LNCaP clone FGC (cell line): ENCODE results near the gene CYB5B.
A peak's percentile ranks its signal among the peaks of the same experiment; 100 is the strongest.
"Not testable (repeated sequence)": the region's sequence is repeated elsewhere in the genome, so short reads cannot be mapped to it uniquely, and the experiment has no call there.

Experiments
- DNase-seq: peaks from one replicate; pipeline ENCODE4 v3.0.0-alpha.2; 2011; ENCODE audit warnings: low read depth
- H3K4me3 ChIP-seq: 2 replicates; pipeline ENCODE4 v1.5.1; 2011; ENCODE audit warnings: mild to moderate bottlenecking, low read depth, low read length, control low read depth
- TF ChIP-seq, protein P1 (sequence below): IDR thresholded peaks from 2 replicates; pipeline ENCODE4 v1.5.1; 2012; ENCODE audit warnings: mild to moderate bottlenecking; ENCODE audit not compliant: control insufficient read depth, insufficient read depth; ENCODE audit errors: extremely low read depth

CYB5B gene

DNA sequence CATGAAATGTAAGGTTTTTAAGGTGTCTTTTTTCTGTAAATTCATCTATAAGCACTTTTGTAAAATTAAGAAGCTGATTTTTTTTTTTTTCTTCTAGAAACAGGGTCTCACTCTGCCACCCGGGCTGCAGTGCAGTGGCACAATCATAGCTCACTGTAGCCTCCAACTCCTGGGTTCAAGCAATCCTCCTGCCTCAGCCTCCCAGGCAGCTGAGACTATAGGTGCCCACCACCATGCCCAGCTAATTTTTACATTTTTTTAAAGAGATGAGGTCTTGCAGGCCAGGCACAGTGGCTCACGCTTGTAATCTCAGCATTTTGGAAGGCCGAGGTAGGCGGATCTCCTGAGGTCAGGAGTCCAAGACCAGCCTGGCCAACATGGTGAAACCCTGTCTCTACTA, 4.5 kb upstream of the CYB5B start:
- TF ChIP-seq, protein P1, sequence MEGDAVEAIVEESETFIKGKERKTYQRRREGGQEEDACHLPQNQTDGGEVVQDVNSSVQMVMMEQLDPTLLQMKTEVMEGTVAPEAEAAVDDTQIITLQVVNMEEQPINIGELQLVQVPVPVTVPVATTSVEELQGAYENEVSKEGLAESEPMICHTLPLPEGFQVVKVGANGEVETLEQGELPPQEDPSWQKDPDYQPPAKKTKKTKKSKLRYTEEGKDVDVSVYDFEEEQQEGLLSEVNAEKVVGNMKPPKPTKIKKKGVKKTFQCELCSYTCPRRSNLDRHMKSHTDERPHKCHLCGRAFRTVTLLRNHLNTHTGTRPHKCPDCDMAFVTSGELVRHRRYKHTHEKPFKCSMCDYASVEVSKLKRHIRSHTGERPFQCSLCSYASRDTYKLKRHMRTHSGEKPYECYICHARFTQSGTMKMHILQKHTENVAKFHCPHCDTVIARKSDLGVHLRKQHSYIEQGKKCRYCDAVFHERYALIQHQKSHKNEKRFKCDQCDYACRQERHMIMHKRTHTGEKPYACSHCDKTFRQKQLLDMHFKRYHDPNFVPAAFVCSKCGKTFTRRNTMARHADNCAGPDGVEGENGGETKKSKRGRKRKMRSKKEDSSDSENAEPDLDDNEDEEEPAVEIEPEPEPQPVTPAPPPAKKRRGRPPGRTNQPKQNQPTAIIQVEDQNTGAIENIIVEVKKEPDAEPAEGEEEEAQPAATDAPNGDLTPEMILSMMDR = no peak
- no peak for DNase-seq

DNA sequence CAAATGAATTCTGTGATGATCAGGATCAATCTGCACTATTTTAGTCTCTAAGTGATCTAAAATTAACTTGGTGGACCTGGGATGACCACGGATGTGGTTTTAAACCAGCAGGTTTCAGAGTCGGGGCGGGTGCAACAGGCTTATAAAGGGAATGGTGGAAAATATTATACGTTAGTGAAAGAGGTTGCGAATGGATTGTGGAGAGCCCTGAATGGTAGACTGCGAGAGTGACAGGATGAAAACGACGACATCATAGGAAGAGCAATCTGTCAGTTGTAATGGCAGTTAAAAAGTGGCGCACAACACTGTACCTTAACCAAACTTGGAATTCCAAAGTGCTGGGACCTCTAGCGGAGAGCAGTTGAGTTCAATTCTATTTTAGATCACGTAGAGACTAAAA, 1.2 kb upstream of the CYB5B start:
- TF ChIP-seq, protein P1 = no peak
- no peak for DNase-seq
- H3K4me3 ChIP-seq = no peak overlapping the region

More for the DNA sequence above, 4.5 kb upstream of the CYB5B start:
- no peak overlapping the region for H3K4me3 ChIP-seq

DNA sequence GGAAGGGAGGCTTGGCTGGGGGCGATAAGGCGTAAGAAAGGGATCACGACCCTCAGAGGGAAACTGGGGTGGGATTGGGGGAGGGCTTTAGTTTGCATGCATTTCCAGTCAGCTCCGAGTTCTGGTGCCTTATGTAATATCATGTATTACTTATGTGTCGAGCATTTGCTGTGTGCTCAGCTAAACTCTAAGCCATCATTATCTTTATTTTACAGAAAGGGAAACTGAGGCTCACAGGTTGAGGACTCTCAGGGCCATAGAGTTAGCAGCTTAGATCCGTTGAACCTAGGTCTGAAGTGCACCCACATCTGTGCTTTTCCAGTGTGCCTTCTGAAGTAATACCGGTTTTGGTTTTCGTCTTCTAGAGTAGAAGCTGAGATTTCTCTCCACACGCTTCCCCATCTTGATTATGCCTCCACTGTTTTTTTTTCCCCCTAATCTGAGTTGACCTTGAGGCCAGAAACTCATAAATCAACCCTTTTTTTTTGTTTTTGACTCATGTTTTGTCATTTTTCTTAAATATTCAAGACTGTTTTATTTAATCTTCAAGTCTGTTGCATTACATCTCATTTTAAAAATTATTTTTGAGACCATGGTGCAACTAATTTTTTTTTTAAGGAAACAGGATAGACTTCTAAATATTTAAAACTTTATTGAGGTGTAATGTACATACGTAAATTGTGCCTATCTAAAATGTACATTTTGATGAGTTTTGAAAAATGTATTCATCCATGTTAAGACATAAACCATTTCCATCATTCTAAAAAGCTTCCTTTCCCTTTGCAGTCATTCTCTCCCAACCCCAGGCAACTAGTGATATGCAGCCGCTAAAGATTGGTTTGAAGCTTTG, 741 bp downstream of the CYB5B start:
- TF ChIP-seq, protein P1 = no peak
- peak overlapping the region; percentile 78 for H3K4me3 ChIP-seq
- no peak for DNase-seq

DNA sequence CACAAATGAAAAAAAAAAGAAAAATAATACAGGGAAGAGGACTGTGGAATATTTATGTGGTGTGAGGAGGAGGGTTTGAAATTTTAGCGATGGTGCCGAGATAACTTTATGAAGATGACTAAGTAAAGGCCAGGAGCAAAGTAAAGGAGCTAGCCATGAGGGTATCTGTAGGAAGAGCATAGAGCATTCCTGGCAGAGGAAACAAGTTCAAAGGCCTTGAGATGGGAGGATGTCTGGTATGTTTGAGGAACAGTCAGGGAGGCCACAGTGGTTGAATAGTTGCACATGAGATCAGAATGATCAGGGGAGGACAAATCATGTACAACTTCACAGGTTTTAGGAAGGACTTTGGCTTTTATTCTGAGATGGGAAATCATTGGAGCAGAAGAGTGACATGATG, 4.2 kb downstream of the CYB5B start:
- no peak overlapping the region for H3K4me3 ChIP-seq
- TF ChIP-seq, protein P1 = no peak
- DNase-seq = no peak

DNA sequence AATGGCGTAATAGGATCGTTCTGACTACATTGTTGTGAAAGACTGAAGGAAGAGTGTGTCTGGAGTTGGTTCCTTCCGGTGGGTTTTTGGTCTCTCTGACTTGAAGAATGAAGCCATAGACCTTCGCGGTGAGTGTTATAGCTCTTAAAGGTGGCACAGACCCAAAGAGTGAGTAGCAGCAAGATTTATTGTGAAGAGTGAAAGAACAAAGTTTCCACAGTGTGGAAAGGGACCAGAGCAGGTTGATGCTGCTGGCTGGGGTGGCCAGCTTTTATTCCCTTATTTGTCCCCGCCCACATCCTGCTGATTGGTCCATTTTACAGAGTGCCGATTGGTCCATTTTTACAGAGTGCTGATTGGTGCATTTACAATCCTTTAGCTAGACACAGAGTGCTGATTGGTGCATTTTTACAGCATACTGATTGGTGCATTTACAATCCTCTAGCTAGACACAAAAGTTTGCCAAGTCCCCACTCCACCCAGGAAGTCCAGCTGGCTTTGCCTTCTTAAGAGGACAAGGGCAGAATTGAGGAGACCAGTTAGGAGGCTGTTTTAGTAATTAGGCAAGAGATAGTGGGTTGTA, 4.7 kb downstream of the CYB5B start:
- H3K4me3 ChIP-seq = not testable (repeated sequence)

DNA sequence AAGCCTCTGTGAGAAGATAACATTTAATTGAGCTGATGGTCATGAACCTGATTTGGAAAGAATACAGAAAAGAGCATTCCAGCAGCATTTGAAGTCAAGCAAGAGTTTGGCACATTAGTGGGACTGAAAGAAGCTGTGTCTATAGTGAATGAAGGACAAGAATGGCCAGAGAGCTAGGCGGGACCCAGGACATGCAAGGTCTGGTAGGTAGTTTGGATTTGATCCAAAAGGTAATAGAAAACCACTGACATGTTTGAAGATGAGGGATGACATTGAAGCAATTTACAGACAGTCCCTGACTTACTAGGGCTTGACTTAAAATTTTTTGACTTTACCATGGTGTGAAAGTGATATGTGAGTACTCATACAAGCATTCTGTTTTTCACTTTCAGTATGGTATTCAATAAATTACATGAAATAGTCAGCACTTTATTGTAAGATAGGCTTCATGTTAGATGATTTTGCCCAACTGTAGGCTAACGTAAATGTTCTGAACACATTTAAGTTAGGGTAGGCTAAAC, 7.6 kb downstream of the CYB5B start:
- H3K4me3 ChIP-seq = no peak overlapping the region
- TF ChIP-seq, protein P1 = no peak
- DNase-seq = no peak

More for the DNA sequence above, 4.7 kb downstream of the CYB5B start:
- DNase-seq = not testable (repeated sequence)

DNA sequence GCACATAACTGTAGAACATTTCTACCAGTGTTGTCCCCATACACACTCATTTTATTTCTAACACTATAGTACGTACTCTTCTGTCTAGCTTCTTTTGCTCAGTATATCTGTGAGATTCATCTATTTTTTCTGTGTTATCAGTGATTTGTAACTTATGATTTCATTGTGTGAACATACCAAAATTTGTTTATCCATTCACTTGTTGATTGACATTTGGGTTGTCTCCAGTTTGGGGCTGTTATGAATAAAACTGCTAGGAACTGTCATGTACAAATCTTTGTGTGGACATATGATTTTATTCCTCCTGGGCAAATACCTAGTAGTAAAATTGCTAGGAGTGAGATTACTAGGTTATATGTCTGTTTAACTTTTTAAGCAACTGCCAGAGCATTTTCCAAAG, 9.6 kb downstream of the CYB5B start:
- DNase-seq = no peak
- H3K4me3 ChIP-seq = no peak overlapping the region
- TF ChIP-seq, protein P1 = no peak
